ENCODE results near the gene PSMB11.

Gene PSMB11

GRCh38 chr14:23024612-23025075, 17.4 kb upstream of the PSMB11 start:
- no peak for FAIRE-seq
- DNase-seq (ENCODE audit: insufficient read length, low spot score), result no peak
- no peak for TF ChIP-seq CTCF (IDR thresholded peaks at IDR 0.05; ENCODE audit: insufficient read depth, missing control alignments)

- FAIRE-seq (no peak), DNase-seq (ENCODE audit: insufficient read length, low spot score) (no peak)
- TF ChIP-seq CTCF (IDR thresholded peaks at IDR 0.05; ENCODE audit: insufficient read depth, missing control alignments), result no peak
Observed at GRCh38 chr14:23025151-23025814, 16.7 kb upstream of the PSMB11 start.

- DNase-seq (ENCODE audit: insufficient read length, low spot score), result no peak
- TF ChIP-seq CTCF (IDR thresholded peaks at IDR 0.05; ENCODE audit: insufficient read depth, missing control alignments), result no peak
- FAIRE-seq, result no peak
Observed at GRCh38 chr14:23028799-23029198, 13.2 kb upstream of the PSMB11 start.

GRCh38 chr14:23030936-23031335, 11.1 kb upstream of the PSMB11 start:
- no peak for TF ChIP-seq CTCF (IDR thresholded peaks at IDR 0.05; ENCODE audit: insufficient read depth, missing control alignments)
- DNase-seq (ENCODE audit: insufficient read length, low spot score), result no peak
- FAIRE-seq, result no peak

GRCh38 chr14:23033251-23033727, 8.7 kb upstream of the PSMB11 start:
- DNase-seq (ENCODE audit: insufficient read length, low spot score) (no peak), FAIRE-seq (no peak)
- TF ChIP-seq CTCF (IDR thresholded peaks at IDR 0.05; ENCODE audit: insufficient read depth, missing control alignments), result no peak

GRCh38 chr14:23033801-23034497, 8.1 kb upstream of the PSMB11 start:
- no peak for FAIRE-seq
- no peak for DNase-seq (ENCODE audit: insufficient read length, low spot score)
- no peak for TF ChIP-seq CTCF (IDR thresholded peaks at IDR 0.05; ENCODE audit: insufficient read depth, missing control alignments)

Measured in D721Med (cell line).